Bronchial epithelial cell (primary cell): ENCODE measurements around the gene NUDT1. TPM values are rescaled to one million over a fixed set of nuclear protein-coding genes. Genes with fewer than 3 reads are reported as not detected.

Experiments
- DNase-seq: peaks from one replicate; pipeline ENCODE4 v3.0.0-alpha.2; 2010; ENCODE audit warnings: low read depth
- FAIRE-seq: peaks from 2 replicates; lab custom pipeline; 2011; peaks lifted over from hg19 to GRCh38; lab: Jason Lieb, UNC
- H3K27me3 ChIP-seq: 2 replicates; pipeline ENCODE4 v1.5.1; 2011; ENCODE audit warnings: low read length; ENCODE audit not compliant: control insufficient read depth, insufficient read depth
- H3K36me3 ChIP-seq: 2 replicates; pipeline ENCODE4 v1.5.1; 2011; ENCODE audit warnings: low read length; ENCODE audit not compliant: control insufficient read depth, insufficient read depth
- H3K4me3 ChIP-seq: 2 replicates; pipeline ENCODE4 v1.5.1; 2011; ENCODE audit warnings: mild to moderate bottlenecking, low read depth, low read length, control low read depth
- CTCF ChIP-seq: IDR thresholded peaks from 2 replicates; pipeline ENCODE4 v1.5.1; 2011; ENCODE audit warnings: mild to moderate bottlenecking, moderate library complexity, low read length, control low read depth, inconsistent platforms; ENCODE audit not compliant: insufficient read depth, severe bottlenecking
- total RNA-seq: library from RNA; depleted of rRNA; stranded (reverse); fragments of >200 nt; gene quantifications from 2 replicates; pipeline ENCODE4 v1.2.1, GENCODE V29; 2014

The NUDT1 gene
- total RNA-seq, 1 donor from 2014 or later: 7.9 TPM

GRCh38 chr7:2230882-2231281 is 11.1 kb upstream of the NUDT1 start:
- no peak for FAIRE-seq
- Histone ChIP-seq H3K27me3 (no peaks in the 10 kb centered on the region), H3K36me3 (peaks cover 13% of the 10 kb centered on the region), H3K4me3 (no peak overlapping the region)
- no peak for TF ChIP-seq CTCF
- no peak for DNase-seq

- TF ChIP-seq CTCF: no peak
- DNase-seq: no peak
- no peak for FAIRE-seq
Measured at GRCh38 chr7:2231992-2232765, 9.8 kb upstream of the NUDT1 start.

GRCh38 chr7:2232766-2233520 is 9.1 kb upstream of the NUDT1 start, which contains the start of gene MAD1L1:
MAD1L1 (minus strand) TSS chr7:2232945; CDS start chr7:2230133, 2,812 bp downstream.
- DNase-seq: peak; percentile 67
- FAIRE-seq: no peak
- peaks cover 18% of the 10 kb centered on the region for H3K36me3 ChIP-seq

More at GRCh38 chr7:2231992-2232765, 9.8 kb upstream of the NUDT1 start:
- Histone ChIP-seq H3K4me3 (peak overlapping the region; percentile 91), H3K27me3 (no peaks in the 10 kb centered on the region), H3K36me3 (peaks cover 15% of the 10 kb centered on the region)

GRCh38 chr7:2233926-2234325 is 8.1 kb upstream of the NUDT1 start:
- H3K4me3 ChIP-seq: no peak overlapping the region
- no peaks in the 10 kb centered on the region for H3K27me3 ChIP-seq
- FAIRE-seq (no peak), DNase-seq (no peak)
- TF ChIP-seq CTCF: no peak
- H3K36me3 ChIP-seq: peaks cover 21% of the 10 kb centered on the region

More at GRCh38 chr7:2232766-2233520, 9.1 kb upstream of the NUDT1 start, which contains the start of gene MAD1L1:
- TF ChIP-seq CTCF: no peak
- Histone ChIP-seq H3K27me3 (no peaks in the 10 kb centered on the region), H3K4me3 (peak within 1 kb of the TSS; percentile 91)

- peaks cover 14% of the 10 kb centered on the region for H3K36me3 ChIP-seq
- peak; percentile 81 for DNase-seq
- no peaks in the 10 kb centered on the region for H3K27me3 ChIP-seq
- H3K4me3 ChIP-seq: no peak overlapping the region
- FAIRE-seq: no peak
- TF ChIP-seq CTCF: no peak
Measured at GRCh38 chr7:2237109-2237602, 4.9 kb upstream of the NUDT1 start.
